ENCODE measurements around the gene EP400.
A peak's percentile ranks its signal among the peaks of the same experiment; 100 is the strongest.
"Not testable (repeated sequence)": the region's sequence is repeated elsewhere in the genome, so short reads cannot be mapped to it uniquely, and the experiment has no call there.

The EP400 gene

DNA sequence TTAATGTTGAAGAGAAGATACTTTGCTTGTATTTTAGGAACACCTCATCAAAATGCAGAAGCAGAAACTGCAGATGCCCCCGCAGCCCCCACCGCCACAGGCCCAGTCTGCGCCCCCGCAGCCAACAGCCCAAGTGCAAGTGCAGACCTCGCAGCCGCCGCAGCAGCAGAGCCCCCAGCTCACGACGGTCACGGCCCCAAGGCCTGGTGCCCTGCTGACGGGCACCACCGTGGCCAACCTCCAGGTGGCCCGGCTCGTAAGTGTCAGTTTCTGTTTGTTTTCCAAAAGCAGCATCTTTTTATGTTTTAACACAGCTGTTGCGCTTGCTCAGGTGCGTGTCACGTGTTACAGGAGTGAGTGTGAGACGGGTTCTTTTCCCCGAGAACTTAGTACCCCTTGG, 114.9 kb downstream of the EP400 start:
- DNase-seq (ENCODE audit: low read depth in 2 of 3, low spot score in 2 of 3) = no peak

DNA sequence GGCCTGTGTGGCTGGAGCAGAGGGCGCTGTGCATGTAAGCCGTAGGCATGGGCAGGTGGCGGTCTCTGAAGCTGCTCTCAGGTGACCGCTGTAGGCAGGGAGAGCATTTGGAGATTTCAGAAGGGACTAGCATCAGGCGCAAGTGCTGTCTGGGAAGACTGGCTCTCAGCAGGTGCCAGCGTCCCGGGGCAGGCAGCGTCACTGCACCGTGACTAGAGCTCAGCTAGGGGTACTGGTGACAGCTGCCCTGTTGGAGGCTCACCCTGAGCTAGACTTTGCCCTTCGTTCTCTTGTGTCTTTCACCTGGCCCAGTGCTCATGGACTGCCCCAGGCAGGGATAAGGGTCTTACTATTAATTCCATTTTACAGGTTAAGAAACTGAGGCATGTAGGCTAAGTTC, 115.5 kb downstream of the EP400 start:
- no peak for DNase-seq (ENCODE audit: low read depth in 2 of 3, low spot score in 2 of 3)

DNA sequence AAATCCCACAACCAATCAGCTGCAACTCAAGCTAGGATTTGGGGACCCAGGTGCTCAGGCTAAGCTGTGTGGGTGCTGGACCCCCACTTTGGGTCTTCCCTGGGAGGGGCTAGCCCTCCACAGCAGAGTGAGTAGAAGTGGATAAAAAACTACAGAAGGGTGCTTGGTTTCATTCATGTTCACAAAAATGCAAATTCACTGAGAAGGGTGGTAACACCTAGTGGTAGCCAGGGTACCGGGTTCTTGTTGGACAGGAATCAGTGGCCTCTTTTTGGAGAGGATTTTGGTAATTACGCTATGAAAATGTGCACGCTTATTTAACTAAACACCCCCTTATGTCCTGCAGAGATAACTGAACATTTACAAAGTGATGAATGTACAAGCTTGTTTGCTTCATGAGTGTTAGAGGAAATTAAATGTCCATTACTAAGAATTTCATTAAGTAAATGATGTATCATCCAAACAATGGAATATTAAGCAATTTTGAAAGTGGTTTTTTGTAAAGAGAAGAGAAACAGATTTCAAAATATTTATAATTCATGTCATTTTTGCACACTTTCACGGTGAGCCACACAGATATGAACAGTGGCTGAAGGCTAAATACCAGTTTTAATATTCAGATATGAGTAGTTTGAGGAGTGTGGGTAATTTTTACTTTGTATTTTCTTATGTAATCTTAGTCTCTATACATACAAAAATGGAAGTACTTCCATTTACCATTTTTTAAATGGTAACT, 116.0 kb downstream of the EP400 start:
- DNase-seq (ENCODE audit: low read depth in 2 of 3, low spot score in 2 of 3) = no peak

DNA sequence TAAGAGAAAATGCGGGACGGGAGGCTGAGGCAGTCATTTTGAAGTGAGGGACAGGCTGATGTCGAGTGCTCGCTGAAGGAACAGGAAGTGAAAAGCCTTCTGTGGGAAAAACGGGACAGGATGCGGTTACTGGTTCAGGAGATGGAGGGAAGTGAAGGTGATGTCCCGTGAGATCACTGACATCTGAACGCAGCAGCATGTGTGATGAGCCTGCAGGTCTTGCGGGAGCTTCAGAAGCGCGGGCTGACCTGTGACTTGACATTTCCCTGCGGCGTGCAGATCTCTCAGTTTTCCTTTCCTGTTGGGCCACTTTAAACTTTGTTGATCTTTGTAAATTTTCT, 116.6 kb downstream of the EP400 start:
- peak in 1 of 3 experiments; percentile 12 for DNase-seq (ENCODE audit: low read depth in 2 of 3, low spot score in 2 of 3)

- DNase-seq (ENCODE audit: low read depth in 2 of 3, low spot score in 2 of 3) = no peak
These were observed 117.0 kb downstream of the EP400 start for GRCh38 chr12:132066749-132067148.

GRCh38 chr12:132067182-132067581, 117.4 kb downstream of the EP400 start:
- no peak for DNase-seq (ENCODE audit: low read depth in 2 of 3, low spot score in 2 of 3)

DNA sequence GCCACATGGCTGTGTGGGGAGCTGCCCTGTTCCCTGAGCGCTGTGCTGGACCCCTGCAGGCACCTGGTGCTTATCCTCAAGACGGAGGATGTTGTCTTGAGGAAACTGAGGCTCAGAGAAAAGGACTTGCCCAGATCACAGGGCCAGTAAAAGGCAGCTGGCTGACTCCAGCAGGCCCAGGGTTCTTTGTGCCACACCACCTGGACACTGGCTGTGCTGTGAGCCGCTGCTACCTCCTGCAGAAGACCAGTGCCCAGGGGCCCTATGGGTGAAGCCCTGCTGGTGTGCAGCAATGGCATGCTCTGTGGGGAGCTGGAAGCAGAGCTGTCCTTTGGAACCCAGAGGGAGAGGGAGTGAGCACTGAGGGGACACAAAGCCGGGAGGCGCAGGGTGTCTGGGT, 118.5 kb downstream of the EP400 start:
- no peak for DNase-seq (ENCODE audit: low read depth in 2 of 3, low spot score in 2 of 3)

GRCh38 chr12:132069336-132069985, 119.7 kb downstream of the EP400 start:
- DNase-seq (ENCODE audit: low read depth in 2 of 3, low spot score in 2 of 3) = no peak

GRCh38 chr12:132070298-132070697, 120.6 kb downstream of the EP400 start:
- DNase-seq (ENCODE audit: low read depth in 2 of 3, low spot score in 2 of 3) = no peak

- DNase-seq (ENCODE audit: low read depth in 2 of 3, low spot score in 2 of 3) = no peak
These were observed 121.5 kb downstream of the EP400 start for GRCh38 chr12:132071040-132071810.

GRCh38 chr12:132071830-132072384, 122.2 kb downstream of the EP400 start:
- DNase-seq (ENCODE audit: low read depth in 2 of 3, low spot score in 2 of 3) = no peak

DNA sequence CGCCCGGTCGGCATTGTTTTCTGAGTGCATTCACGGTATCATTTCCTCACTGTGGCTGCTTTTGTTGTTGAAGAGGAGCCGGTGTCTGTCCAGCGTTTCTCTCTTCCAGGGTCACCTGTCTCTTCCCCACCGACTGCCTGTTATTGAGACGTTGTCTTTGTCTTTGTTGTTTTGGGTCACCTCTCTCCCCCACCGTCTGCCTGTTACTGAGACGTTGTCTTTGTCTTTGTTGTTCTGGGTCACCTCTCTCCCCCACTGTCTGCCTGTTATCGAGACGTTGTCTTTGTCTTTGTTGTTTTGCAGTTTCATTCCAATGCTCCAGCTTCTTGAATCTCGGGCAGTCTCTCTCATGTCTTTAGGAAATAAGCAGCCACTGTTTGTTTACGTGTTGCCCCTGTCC, 124.5 kb downstream of the EP400 start:
- no peak for DNase-seq (ENCODE audit: low read depth in 2 of 3, low spot score in 2 of 3)

DNA sequence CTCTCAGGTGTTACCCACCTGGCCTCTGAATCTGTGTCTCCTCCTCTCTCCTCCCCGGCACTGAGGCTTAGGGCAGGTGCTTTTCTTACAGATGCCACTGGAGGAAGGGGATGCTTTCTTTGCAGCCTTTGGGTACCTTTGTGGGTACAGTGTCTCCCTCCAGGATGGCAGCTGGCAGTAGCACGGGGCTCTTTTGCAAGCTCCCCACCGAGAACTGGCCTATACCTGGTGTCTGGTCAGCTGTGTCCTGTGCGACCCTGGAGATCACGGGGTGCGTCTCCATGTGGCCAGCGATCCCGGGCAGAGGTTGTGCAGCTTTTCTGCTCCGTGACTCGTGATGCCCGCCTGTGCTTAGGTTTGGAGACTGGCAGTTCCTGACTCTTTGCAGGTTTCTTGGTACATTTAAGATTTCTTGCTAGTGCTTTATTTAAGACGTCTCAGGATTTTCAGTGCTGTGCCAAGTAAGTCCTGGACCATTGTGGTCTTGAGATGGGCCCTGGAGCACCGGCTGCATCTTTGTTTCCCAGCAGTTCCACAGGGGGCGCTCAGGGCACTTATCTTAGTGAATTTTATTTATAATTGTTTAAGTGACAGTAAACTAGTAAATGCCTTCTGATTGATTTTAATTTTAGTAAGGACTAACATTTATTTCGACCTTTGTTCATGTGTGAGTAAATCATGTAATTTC, 125.4 kb downstream of the EP400 start:
- no peak for DNase-seq (ENCODE audit: low read depth in 2 of 3, low spot score in 2 of 3)

DNA sequence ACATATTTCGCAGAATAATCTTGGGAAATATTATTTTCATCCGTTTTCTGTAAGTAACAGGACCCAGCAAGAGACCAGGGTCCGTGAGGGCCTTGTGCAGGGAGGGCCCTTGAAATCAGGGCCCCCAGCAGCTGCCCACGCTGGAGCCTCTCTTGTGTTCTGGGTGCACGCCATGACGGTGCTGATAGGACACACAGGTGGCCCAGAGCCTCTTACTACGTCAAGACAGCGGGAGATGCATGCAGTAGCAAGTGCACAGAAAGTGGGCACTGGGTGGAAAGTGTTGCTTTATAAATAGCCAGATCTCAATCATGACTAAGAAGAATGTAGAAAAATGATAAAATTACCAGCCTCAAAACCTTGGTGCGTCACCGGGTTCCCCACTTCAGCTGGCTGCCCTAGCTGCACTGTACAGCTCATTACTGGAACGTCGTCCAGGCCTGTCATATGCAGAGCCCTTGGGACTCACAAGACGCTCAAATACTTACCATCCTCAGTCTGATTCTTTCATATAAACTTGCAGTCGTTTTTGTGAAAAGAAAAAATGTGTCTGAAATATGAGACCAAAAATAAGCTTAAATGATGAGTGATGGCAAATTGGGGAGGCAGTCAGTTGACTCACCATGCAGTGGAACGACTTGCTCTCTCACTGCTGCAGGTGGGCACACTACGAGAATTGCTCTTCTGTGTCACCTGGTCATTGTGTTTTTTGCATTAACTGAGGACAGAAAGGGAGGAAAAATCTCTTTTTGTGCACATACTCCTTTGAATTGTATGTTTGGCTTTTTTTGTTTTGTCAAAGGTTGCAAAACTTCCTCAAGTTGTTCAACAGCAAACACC, 126.2 kb downstream of the EP400 start:
- no peak for DNase-seq (ENCODE audit: low read depth in 2 of 3, low spot score in 2 of 3)

DNA sequence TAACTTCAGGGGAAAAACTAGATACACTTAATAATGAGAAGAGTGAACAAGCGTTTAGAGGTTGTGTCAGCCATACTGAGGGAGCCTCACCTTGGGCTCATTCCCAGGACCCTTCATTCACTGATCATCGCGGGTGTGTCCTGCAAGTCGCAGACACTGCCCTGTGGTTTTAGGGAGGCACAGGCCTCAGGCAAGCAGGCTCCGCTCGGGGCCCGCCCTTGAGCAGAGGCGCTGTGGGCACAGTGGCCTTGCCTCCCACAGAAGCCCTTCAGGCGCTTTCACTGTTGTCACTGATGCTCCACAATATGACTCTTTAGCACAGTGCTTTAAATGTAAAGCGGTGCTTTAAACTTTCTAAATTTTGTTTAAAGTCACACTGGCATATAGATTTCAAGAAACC, 127.0 kb downstream of the EP400 start:
- DNase-seq (ENCODE audit: low read depth in 2 of 3, low spot score in 2 of 3) = no peak

GRCh38 chr12:132077322-132078100, 127.8 kb downstream of the EP400 start:
- no peak for DNase-seq (ENCODE audit: low read depth in 2 of 3, low spot score in 2 of 3)

DNA sequence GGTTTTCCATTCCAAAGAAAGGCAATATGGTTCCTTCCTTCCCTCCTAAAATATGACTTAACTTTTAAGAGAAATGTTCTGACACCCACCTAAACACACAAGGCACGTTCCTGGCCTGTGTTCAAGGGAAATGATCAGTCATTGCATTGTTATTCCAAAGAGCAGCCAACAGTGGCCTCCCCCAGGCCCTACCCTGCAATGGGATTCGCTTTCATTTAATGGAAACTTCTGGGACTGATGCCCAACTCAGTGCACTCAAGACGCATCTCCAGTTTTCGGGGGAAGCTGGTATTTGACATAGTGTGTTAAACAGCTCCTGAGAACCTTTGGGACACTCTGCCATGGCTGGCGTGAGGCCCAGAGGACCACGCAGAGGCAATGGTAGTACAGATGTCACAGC, 128.4 kb downstream of the EP400 start:
- no peak for DNase-seq (ENCODE audit: low read depth in 2 of 3, low spot score in 2 of 3)

- no peak for DNase-seq (ENCODE audit: low read depth in 2 of 3, low spot score in 2 of 3)
These were observed 129.5 kb downstream of the EP400 start for GRCh38 chr12:132079200-132079599.

- DNase-seq (ENCODE audit: low read depth in 2 of 3, low spot score in 2 of 3) = no peak
These were observed 130.0 kb downstream of the EP400 start for GRCh38 chr12:132079695-132080094.

GRCh38 chr12:132080515-132080914, 130.8 kb downstream of the EP400 start:
- DNase-seq (ENCODE audit: low read depth in 2 of 3, low spot score in 2 of 3) = not testable (repeated sequence)
